Testis (tissue), 2 donors: ENCODE data around the gene OSBPL5.
"Not testable (repeated sequence)": the region's sequence is repeated elsewhere in the genome, so short reads cannot be mapped to it uniquely, and the experiment has no call there.

Experiments used
- POLR2A ChIP-seq: fragments of 450-650 bp; IDR thresholded peaks from one replicate; pipeline ENCODE4 v1.6.1; 2017; ENCODE audit warnings: antibody characterized with exemption, mild to moderate bottlenecking, moderate library complexity
- TF ChIP-seq, protein P1 (sequence below), 3 experiments: fragments of 450-650 bp in 2 of 3; fragments of 200-600 bp in 1 of 3; sonication (generic) in 1 of 3; IDR thresholded peaks; one replicate each; pipeline ENCODE4 v1.5.1; 2016 to 2019; ENCODE audit warnings: antibody characterized with exemption in 3 of 3, mild to moderate bottlenecking in 2 of 3, moderate library complexity in 1 of 3

DNA sequence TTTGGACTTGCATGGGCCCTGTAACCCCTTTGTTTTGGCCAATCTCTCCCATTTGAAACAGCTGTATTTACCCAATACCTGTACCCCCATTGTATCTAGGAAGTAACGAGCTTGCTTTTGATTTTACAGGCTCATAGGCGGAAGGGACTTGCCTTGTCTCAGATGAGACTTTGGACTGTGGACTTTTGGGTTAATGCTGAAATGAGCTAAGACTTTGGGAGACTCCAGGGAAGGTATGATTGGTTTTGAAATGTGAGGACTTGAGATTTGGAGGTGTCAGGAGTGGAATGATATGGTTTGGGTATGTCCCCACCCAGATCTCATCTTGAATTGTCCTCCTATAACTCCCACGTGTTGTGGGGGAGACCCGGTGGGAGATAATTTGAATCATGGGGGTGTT lies 101.7 kb downstream of the OSBPL5 start:
- TF ChIP-seq, protein P1, sequence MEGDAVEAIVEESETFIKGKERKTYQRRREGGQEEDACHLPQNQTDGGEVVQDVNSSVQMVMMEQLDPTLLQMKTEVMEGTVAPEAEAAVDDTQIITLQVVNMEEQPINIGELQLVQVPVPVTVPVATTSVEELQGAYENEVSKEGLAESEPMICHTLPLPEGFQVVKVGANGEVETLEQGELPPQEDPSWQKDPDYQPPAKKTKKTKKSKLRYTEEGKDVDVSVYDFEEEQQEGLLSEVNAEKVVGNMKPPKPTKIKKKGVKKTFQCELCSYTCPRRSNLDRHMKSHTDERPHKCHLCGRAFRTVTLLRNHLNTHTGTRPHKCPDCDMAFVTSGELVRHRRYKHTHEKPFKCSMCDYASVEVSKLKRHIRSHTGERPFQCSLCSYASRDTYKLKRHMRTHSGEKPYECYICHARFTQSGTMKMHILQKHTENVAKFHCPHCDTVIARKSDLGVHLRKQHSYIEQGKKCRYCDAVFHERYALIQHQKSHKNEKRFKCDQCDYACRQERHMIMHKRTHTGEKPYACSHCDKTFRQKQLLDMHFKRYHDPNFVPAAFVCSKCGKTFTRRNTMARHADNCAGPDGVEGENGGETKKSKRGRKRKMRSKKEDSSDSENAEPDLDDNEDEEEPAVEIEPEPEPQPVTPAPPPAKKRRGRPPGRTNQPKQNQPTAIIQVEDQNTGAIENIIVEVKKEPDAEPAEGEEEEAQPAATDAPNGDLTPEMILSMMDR (IDR thresholded peaks at IDR 0.05): not testable (repeated sequence)
- not testable (repeated sequence) for TF ChIP-seq POLR2A
